Mammary epithelial cell (primary cell): ENCODE data around the gene TMEM134.

Experiments
- CTCF ChIP-seq, 2 donors: IDR thresholded peaks in 1 of 2; conservative IDR thresholded peaks in 1 of 2; 2 replicates each; pipeline ENCODE4 v1.5.1; 2011 to 2012; ENCODE audit warnings: inconsistent platforms in 2 of 2, low read length in 2 of 2, mild to moderate bottlenecking in 2 of 2, control low read depth in 1 of 2, low read depth in 1 of 2; ENCODE audit not compliant: insufficient read depth in 1 of 2; ENCODE audit errors: extremely low read depth in 1 of 2
- EZH2 ChIP-seq: IDR thresholded peaks from 2 replicates; pipeline ENCODE4 v1.6.1; 2012; ENCODE audit warnings: low read length, inconsistent platforms, borderline replicate concordance

GRCh38 chr11:67469508-67469811 lies 409 bp upstream of the TMEM134 start:
- no peak for TF ChIP-seq CTCF (conservative IDR thresholded peaks at IDR 0.05 in 1 of 2, IDR thresholded peaks at IDR 0.05 in 1 of 2; ENCODE audit: extremely low read depth in 1 of 2, insufficient read depth in 1 of 2, low read depth in 1 of 2, low read length in 2 of 2)
- TF ChIP-seq EZH2 = no peak
